ENCODE measurements around the gene DLGAP1.

Gene DLGAP1

DNA sequence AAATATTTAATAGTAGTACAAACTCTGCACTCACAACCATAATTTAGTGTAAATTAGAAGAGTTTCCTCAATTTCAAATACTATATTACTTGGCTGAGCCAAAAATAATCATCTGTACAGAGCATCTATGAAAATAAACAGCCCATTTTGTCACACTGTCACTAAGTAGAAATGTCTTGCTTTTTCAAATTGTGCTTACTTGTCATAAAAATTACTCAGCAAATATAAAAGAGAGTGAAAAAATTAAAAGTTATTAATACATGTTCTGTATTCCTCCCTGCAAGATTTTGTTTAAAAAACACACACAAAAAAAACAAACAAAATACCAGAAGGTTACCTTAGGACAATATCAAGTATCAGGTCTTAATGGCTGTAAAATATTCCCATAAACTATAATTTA is 155.7 kb downstream of the DLGAP1 start:
- no peak for ATAC-seq
- no peak for TF ChIP-seq PPARA (CRISPR knock-in tag; IDR thresholded peaks at IDR 0.05; ENCODE audit: borderline replicate concordance)
- TF ChIP-seq ZC3H10 (CRISPR knock-in tag; IDR thresholded peaks at IDR 0.05), result no peak
- no peak for TF ChIP-seq BACH2 (CRISPR knock-in tag; IDR thresholded peaks at IDR 0.05; ENCODE audit: borderline replicate concordance)
- TF ChIP-seq ZFP3 (CRISPR knock-in tag; IDR thresholded peaks at IDR 0.05), result no peak
- no peak for TF ChIP-seq ISL1 (CRISPR knock-in tag; IDR thresholded peaks at IDR 0.05)
- TF ChIP-seq ZNF8 (CRISPR knock-in tag; IDR thresholded peaks at IDR 0.05), result no peak
- TF ChIP-seq ARNTL (CRISPR knock-in tag; IDR thresholded peaks at IDR 0.05; ENCODE audit: borderline replicate concordance, low read depth), result no peak
- TF ChIP-seq OSR1 (CRISPR knock-in tag; IDR thresholded peaks at IDR 0.05), result no peak
- TF ChIP-seq ZNF70 (CRISPR knock-in tag; IDR thresholded peaks at IDR 0.05), result no peak
- no peak for TF ChIP-seq PATZ1 (CRISPR knock-in tag; IDR thresholded peaks at IDR 0.05; ENCODE audit: borderline replicate concordance)
- no peak for TF ChIP-seq TCF4 (CRISPR knock-in tag; IDR thresholded peaks at IDR 0.05; ENCODE audit: borderline replicate concordance)
- TF ChIP-seq, protein P1, sequence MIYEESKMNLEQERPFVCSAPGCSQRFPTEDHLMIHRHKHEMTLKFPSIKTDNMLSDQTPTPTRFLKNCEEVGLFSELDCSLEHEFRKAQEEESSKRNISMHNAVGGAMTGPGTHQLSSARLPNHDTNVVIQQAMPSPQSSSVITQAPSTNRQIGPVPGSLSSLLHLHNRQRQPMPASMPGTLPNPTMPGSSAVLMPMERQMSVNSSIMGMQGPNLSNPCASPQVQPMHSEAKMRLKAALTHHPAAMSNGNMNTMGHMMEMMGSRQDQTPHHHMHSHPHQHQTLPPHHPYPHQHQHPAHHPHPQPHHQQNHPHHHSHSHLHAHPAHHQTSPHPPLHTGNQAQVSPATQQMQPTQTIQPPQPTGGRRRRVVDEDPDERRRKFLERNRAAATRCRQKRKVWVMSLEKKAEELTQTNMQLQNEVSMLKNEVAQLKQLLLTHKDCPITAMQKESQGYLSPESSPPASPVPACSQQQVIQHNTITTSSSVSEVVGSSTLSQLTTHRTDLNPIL (CRISPR knock-in tag; IDR thresholded peaks at IDR 0.05; ENCODE audit: low read depth), result no peak
- TF ChIP-seq, protein P2, sequence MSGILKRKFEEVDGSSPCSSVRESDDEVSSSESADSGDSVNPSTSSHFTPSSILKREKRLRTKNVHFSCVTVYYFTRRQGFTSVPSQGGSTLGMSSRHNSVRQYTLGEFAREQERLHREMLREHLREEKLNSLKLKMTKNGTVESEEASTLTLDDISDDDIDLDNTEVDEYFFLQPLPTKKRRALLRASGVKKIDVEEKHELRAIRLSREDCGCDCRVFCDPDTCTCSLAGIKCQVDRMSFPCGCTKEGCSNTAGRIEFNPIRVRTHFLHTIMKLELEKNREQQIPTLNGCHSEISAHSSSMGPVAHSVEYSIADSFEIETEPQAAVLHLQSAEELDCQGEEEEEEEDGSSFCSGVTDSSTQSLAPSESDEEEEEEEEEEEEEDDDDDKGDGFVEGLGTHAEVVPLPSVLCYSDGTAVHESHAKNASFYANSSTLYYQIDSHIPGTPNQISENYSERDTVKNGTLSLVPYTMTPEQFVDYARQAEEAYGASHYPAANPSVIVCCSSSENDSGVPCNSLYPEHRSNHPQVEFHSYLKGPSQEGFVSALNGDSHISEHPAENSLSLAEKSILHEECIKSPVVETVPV (CRISPR knock-in tag; IDR thresholded peaks at IDR 0.05), result no peak
- no peak for TF ChIP-seq TOX (CRISPR knock-in tag; IDR thresholded peaks at IDR 0.05; ENCODE audit: borderline replicate concordance)
- no peak for TF ChIP-seq TSHZ2 (CRISPR knock-in tag; IDR thresholded peaks at IDR 0.05)
- TF ChIP-seq RARB (CRISPR knock-in tag; IDR thresholded peaks at IDR 0.05), result no peak
- no peak for TF ChIP-seq ZNF565 (CRISPR knock-in tag; conservative IDR thresholded peaks at IDR 0.05; ENCODE audit: low read depth)
- TF ChIP-seq, protein P3, sequence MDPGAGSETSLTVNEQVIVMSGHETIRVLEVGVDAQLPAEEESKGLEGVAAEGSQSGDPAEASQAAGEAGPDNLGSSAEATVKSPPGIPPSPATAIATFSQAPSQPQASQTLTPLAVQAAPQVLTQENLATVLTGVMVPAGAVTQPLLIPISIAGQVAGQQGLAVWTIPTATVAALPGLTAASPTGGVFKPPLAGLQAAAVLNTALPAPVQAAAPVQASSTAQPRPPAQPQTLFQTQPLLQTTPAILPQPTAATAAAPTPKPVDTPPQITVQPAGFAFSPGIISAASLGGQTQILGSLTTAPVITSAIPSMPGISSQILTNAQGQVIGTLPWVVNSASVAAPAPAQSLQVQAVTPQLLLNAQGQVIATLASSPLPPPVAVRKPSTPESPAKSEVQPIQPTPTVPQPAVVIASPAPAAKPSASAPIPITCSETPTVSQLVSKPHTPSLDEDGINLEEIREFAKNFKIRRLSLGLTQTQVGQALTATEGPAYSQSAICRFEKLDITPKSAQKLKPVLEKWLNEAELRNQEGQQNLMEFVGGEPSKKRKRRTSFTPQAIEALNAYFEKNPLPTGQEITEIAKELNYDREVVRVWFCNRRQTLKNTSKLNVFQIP (CRISPR knock-in tag; IDR thresholded peaks at IDR 0.05; ENCODE audit: borderline replicate concordance, low read depth), result no peak
- TF ChIP-seq ZFP30 (CRISPR knock-in tag; IDR thresholded peaks at IDR 0.05), result no peak
- TF ChIP-seq GLIS3 (CRISPR knock-in tag; IDR thresholded peaks at IDR 0.05), result no peak

- TF ChIP-seq ZNF8 (CRISPR knock-in tag; IDR thresholded peaks at IDR 0.05) (no peak), TSHZ2 (CRISPR knock-in tag; IDR thresholded peaks at IDR 0.05) (no peak), OSR1 (CRISPR knock-in tag; IDR thresholded peaks at IDR 0.05) (no peak), RARB (CRISPR knock-in tag; IDR thresholded peaks at IDR 0.05) (no peak), ISL1 (CRISPR knock-in tag; IDR thresholded peaks at IDR 0.05) (no peak), PPARA (CRISPR knock-in tag; IDR thresholded peaks at IDR 0.05; ENCODE audit: borderline replicate concordance) (no peak), TCF4 (CRISPR knock-in tag; IDR thresholded peaks at IDR 0.05; ENCODE audit: borderline replicate concordance) (no peak), ZC3H10 (CRISPR knock-in tag; IDR thresholded peaks at IDR 0.05) (no peak), TOX (CRISPR knock-in tag; IDR thresholded peaks at IDR 0.05; ENCODE audit: borderline replicate concordance) (no peak), SNAI2 (CRISPR knock-in tag; IDR thresholded peaks at IDR 0.05) (no peak), ZFP3 (CRISPR knock-in tag; IDR thresholded peaks at IDR 0.05) (no peak), BACH2 (CRISPR knock-in tag; IDR thresholded peaks at IDR 0.05; ENCODE audit: borderline replicate concordance) (no peak)
- TF ChIP-seq, protein P2 (CRISPR knock-in tag; IDR thresholded peaks at IDR 0.05), result no peak
- ATAC-seq, result no peak
These were observed 161.8 kb downstream of the DLGAP1 start for GRCh38 chr18:4293337-4293736.

Data from SK-N-SH treated with all-trans-retinoic acid at 6 μM for 48 hours (cell line).